Measurements from ENCODE around the gene CHEK2. TPM values are rescaled to one million over a fixed set of nuclear protein-coding genes. Genes with fewer than 3 reads are reported as not detected.
"Not testable (repeated sequence)": the region's sequence is repeated elsewhere in the genome, so short reads cannot be mapped to it uniquely, and the experiment has no call there.

The CHEK2 gene
- total RNA-seq, 1 donor = 13.4 TPM

- no peaks in the 10 kb centered on the region for H3K4me1 ChIP-seq (ENCODE audit: insufficient read depth, low read length)
- no peak overlapping the region for H3K4me3 ChIP-seq (ENCODE audit: insufficient read depth, low read length)
- no peaks in the 10 kb centered on the region for H3K27me3 ChIP-seq (ENCODE audit: insufficient read depth, low read length)
- H2AFZ ChIP-seq (ENCODE audit: low read length) = no peak overlapping the region
- no peaks in the 10 kb centered on the region for H3K9me3 ChIP-seq (ENCODE audit: low read depth, low read length)
- H3K79me2 ChIP-seq (ENCODE audit: insufficient read depth, low read length) = no peaks in the 10 kb centered on the region
- no peak for TF ChIP-seq CTCF (IDR thresholded peaks at IDR 0.05; ENCODE audit: extremely low read depth, low read depth, low read length)
- no peak overlapping the region for H3K27ac ChIP-seq (ENCODE audit: low read depth, low read length)
- H3K4me2 ChIP-seq (ENCODE audit: insufficient read depth, low read length) = no peak overlapping the region
- H3K36me3 ChIP-seq (ENCODE audit: insufficient read depth, low read length) = peaks cover 5% of the 10 kb centered on the region
- DNase-seq (ENCODE audit: insufficient read length, low spot score, missing footprints) = no peak
- H4K20me1 ChIP-seq (ENCODE audit: insufficient read depth, low read length) = no peaks in the 10 kb centered on the region
Observed at GRCh38 chr22:28702891-28703290, 38.7 kb downstream of the CHEK2 start.

- DNase-seq (ENCODE audit: insufficient read length, low spot score, missing footprints) = not testable (repeated sequence)
Observed at GRCh38 chr22:28693041-28693760, 48.4 kb downstream of the CHEK2 start.

GRCh38 chr22:28689796-28690195 is 51.8 kb downstream of the CHEK2 start:
- H3K27me3 ChIP-seq (ENCODE audit: insufficient read depth, low read length); H3K9me3 ChIP-seq (ENCODE audit: low read depth, low read length); H2AFZ ChIP-seq (ENCODE audit: low read length); DNase-seq (ENCODE audit: insufficient read length, low spot score, missing footprints); H3K27ac ChIP-seq (ENCODE audit: low read depth, low read length); H3K79me2 ChIP-seq (ENCODE audit: insufficient read depth, low read length); H3K4me3 ChIP-seq (ENCODE audit: insufficient read depth, low read length); H3K4me2 ChIP-seq (ENCODE audit: insufficient read depth, low read length); H4K20me1 ChIP-seq (ENCODE audit: insufficient read depth, low read length); H3K4me1 ChIP-seq (ENCODE audit: insufficient read depth, low read length); H3K36me3 ChIP-seq (ENCODE audit: insufficient read depth, low read length): not testable (repeated sequence)

More at GRCh38 chr22:28693041-28693760, 48.4 kb downstream of the CHEK2 start:
- H2AFZ ChIP-seq (ENCODE audit: low read length); H3K36me3 ChIP-seq (ENCODE audit: insufficient read depth, low read length); H3K9me3 ChIP-seq (ENCODE audit: low read depth, low read length); H3K4me2 ChIP-seq (ENCODE audit: insufficient read depth, low read length); H3K27ac ChIP-seq (ENCODE audit: low read depth, low read length); H3K4me1 ChIP-seq (ENCODE audit: insufficient read depth, low read length); H3K4me3 ChIP-seq (ENCODE audit: insufficient read depth, low read length); H3K79me2 ChIP-seq (ENCODE audit: insufficient read depth, low read length); H3K27me3 ChIP-seq (ENCODE audit: insufficient read depth, low read length); H4K20me1 ChIP-seq (ENCODE audit: insufficient read depth, low read length): not testable (repeated sequence)

- H3K9me3 ChIP-seq (ENCODE audit: low read depth, low read length); H4K20me1 ChIP-seq (ENCODE audit: insufficient read depth, low read length); DNase-seq (ENCODE audit: insufficient read length, low spot score, missing footprints); H2AFZ ChIP-seq (ENCODE audit: low read length); H3K4me2 ChIP-seq (ENCODE audit: insufficient read depth, low read length); H3K27me3 ChIP-seq (ENCODE audit: insufficient read depth, low read length); H3K4me3 ChIP-seq (ENCODE audit: insufficient read depth, low read length); H3K79me2 ChIP-seq (ENCODE audit: insufficient read depth, low read length); H3K4me1 ChIP-seq (ENCODE audit: insufficient read depth, low read length); H3K36me3 ChIP-seq (ENCODE audit: insufficient read depth, low read length); H3K27ac ChIP-seq (ENCODE audit: low read depth, low read length): not testable (repeated sequence)
Observed at GRCh38 chr22:28682966-28683365, 58.7 kb downstream of the CHEK2 start.

- H3K4me1 ChIP-seq (ENCODE audit: insufficient read depth, low read length); H3K4me3 ChIP-seq (ENCODE audit: insufficient read depth, low read length); H3K27me3 ChIP-seq (ENCODE audit: insufficient read depth, low read length); H2AFZ ChIP-seq (ENCODE audit: low read length); DNase-seq (ENCODE audit: insufficient read length, low spot score, missing footprints); H3K36me3 ChIP-seq (ENCODE audit: insufficient read depth, low read length); H3K79me2 ChIP-seq (ENCODE audit: insufficient read depth, low read length); H3K4me2 ChIP-seq (ENCODE audit: insufficient read depth, low read length); H3K9me3 ChIP-seq (ENCODE audit: low read depth, low read length); H3K27ac ChIP-seq (ENCODE audit: low read depth, low read length); H4K20me1 ChIP-seq (ENCODE audit: insufficient read depth, low read length): not testable (repeated sequence)
Observed at GRCh38 chr22:28680813-28681490, 60.7 kb downstream of the CHEK2 start.

GRCh38 chr22:28679611-28680287 is 61.9 kb downstream of the CHEK2 start, which contains the start of gene TTC28:
TTC28 (minus strand) TSS chr22:28679840; CDS start chr22:28679723, 117 bp downstream.
- peak within 1 kb of the TSS; percentile 86 for H3K4me2 ChIP-seq (ENCODE audit: insufficient read depth, low read length)
- peak within 1 kb of the TSS; percentile 85 for H3K4me3 ChIP-seq (ENCODE audit: insufficient read depth, low read length)
- H3K79me2 ChIP-seq (ENCODE audit: insufficient read depth, low read length) = peaks cover 11% of the 10 kb centered on the region
- DNase-seq (ENCODE audit: insufficient read length, low spot score, missing footprints) = peak; percentile 89
- H4K20me1 ChIP-seq (ENCODE audit: insufficient read depth, low read length); H3K4me1 ChIP-seq (ENCODE audit: insufficient read depth, low read length); H3K36me3 ChIP-seq (ENCODE audit: insufficient read depth, low read length); H3K27me3 ChIP-seq (ENCODE audit: insufficient read depth, low read length); H3K9me3 ChIP-seq (ENCODE audit: low read depth, low read length): not testable (repeated sequence)
- peak within 1 kb of the TSS; percentile 66 for H3K27ac ChIP-seq (ENCODE audit: low read depth, low read length)
- peak within 1 kb of the TSS; percentile 95 for H2AFZ ChIP-seq (ENCODE audit: low read length)

- peaks cover 11% of the 10 kb centered on the region for H3K79me2 ChIP-seq (ENCODE audit: insufficient read depth, low read length)
- peak overlapping the region; percentile 83 for H2AFZ ChIP-seq (ENCODE audit: low read length)
- H3K27ac ChIP-seq (ENCODE audit: low read depth, low read length) = peak overlapping the region; percentile 37
- H4K20me1 ChIP-seq (ENCODE audit: insufficient read depth, low read length); H3K4me1 ChIP-seq (ENCODE audit: insufficient read depth, low read length); H3K27me3 ChIP-seq (ENCODE audit: insufficient read depth, low read length); H3K9me3 ChIP-seq (ENCODE audit: low read depth, low read length); H3K36me3 ChIP-seq (ENCODE audit: insufficient read depth, low read length): not testable (repeated sequence)
- peak overlapping the region; percentile 85 for H3K4me3 ChIP-seq (ENCODE audit: insufficient read depth, low read length)
- DNase-seq (ENCODE audit: insufficient read length, low spot score, missing footprints) = peak; percentile 68
- peak overlapping the region; percentile 78 for H3K4me2 ChIP-seq (ENCODE audit: insufficient read depth, low read length)
Observed at GRCh38 chr22:28678778-28679610, 62.6 kb downstream of the CHEK2 start.

Data from osteoblast (primary cell).